ENCODE data around the gene PRKCE.

PRKCE gene

GRCh38 chr2:46123013-46123412, 471.5 kb downstream of the PRKCE start:
- no peak overlapping the region for H3K27ac ChIP-seq (ENCODE audit: insufficient read depth, low read depth, low read length, poor library complexity, severe bottlenecking)
- no peaks in the 10 kb centered on the region for H3K27me3 ChIP-seq (ENCODE audit: control insufficient read depth, insufficient read depth, low read length, poor library complexity, severe bottlenecking)
- no peaks in the 10 kb centered on the region for H3K4me1 ChIP-seq (ENCODE audit: control insufficient read depth, insufficient read depth, low read length)
- no peaks in the 10 kb centered on the region for H3K9me3 ChIP-seq (ENCODE audit: control insufficient read depth, low read length)
- no peak overlapping the region for H3K4me3 ChIP-seq (ENCODE audit: insufficient read depth, low read depth, low read length)
- H3K36me3 ChIP-seq (ENCODE audit: control insufficient read depth, insufficient read depth, low read length): no peaks in the 10 kb centered on the region

GRCh38 chr2:46125798-46126197, 474.3 kb downstream of the PRKCE start:
- WGBS, 2 experiments: 95 to 96% methylated on average over 4 of the region's 4 CpGs

GRCh38 chr2:46126571-46126970, 475.1 kb downstream of the PRKCE start:
- Histone ChIP-seq H3K9me3 (ENCODE audit: control insufficient read depth, low read length) (no peaks in the 10 kb centered on the region), H3K27ac (ENCODE audit: insufficient read depth, low read depth, low read length, poor library complexity, severe bottlenecking) (no peak overlapping the region), H3K27me3 (ENCODE audit: control insufficient read depth, insufficient read depth, low read length, poor library complexity, severe bottlenecking) (no peaks in the 10 kb centered on the region), H3K4me3 (ENCODE audit: insufficient read depth, low read depth, low read length) (no peak overlapping the region), H3K36me3 (ENCODE audit: control insufficient read depth, insufficient read depth, low read length) (no peaks in the 10 kb centered on the region), H3K4me1 (ENCODE audit: control insufficient read depth, insufficient read depth, low read length) (no peaks in the 10 kb centered on the region)
- 94 to 97% methylated on average over 4 of the region's 4 CpGs for WGBS, 2 experiments

More at GRCh38 chr2:46125798-46126197, 474.3 kb downstream of the PRKCE start:
- H3K27ac ChIP-seq (ENCODE audit: insufficient read depth, low read depth, low read length, poor library complexity, severe bottlenecking): no peak overlapping the region
- no peaks in the 10 kb centered on the region for H3K36me3 ChIP-seq (ENCODE audit: control insufficient read depth, insufficient read depth, low read length)
- H3K9me3 ChIP-seq (ENCODE audit: control insufficient read depth, low read length): no peaks in the 10 kb centered on the region
- H3K4me3 ChIP-seq (ENCODE audit: insufficient read depth, low read depth, low read length): no peak overlapping the region
- no peaks in the 10 kb centered on the region for H3K27me3 ChIP-seq (ENCODE audit: control insufficient read depth, insufficient read depth, low read length, poor library complexity, severe bottlenecking)
- no peaks in the 10 kb centered on the region for H3K4me1 ChIP-seq (ENCODE audit: control insufficient read depth, insufficient read depth, low read length)

GRCh38 chr2:46127176-46127575, 475.7 kb downstream of the PRKCE start:
- Histone ChIP-seq H3K27ac (ENCODE audit: insufficient read depth, low read depth, low read length, poor library complexity, severe bottlenecking) (no peak overlapping the region), H3K4me1 (ENCODE audit: control insufficient read depth, insufficient read depth, low read length) (no peaks in the 10 kb centered on the region), H3K4me3 (ENCODE audit: insufficient read depth, low read depth, low read length) (no peak overlapping the region), H3K36me3 (ENCODE audit: control insufficient read depth, insufficient read depth, low read length) (no peaks in the 10 kb centered on the region), H3K27me3 (ENCODE audit: control insufficient read depth, insufficient read depth, low read length, poor library complexity, severe bottlenecking) (no peaks in the 10 kb centered on the region), H3K9me3 (ENCODE audit: control insufficient read depth, low read length) (no peaks in the 10 kb centered on the region)
- WGBS, 2 experiments: 92 to 95% methylated on average over 2 to 3 of the region's 3 CpGs

- Histone ChIP-seq H3K36me3 (ENCODE audit: control insufficient read depth, insufficient read depth, low read length) (no peaks in the 10 kb centered on the region), H3K4me3 (ENCODE audit: insufficient read depth, low read depth, low read length) (no peak overlapping the region), H3K4me1 (ENCODE audit: control insufficient read depth, insufficient read depth, low read length) (no peaks in the 10 kb centered on the region), H3K27me3 (ENCODE audit: control insufficient read depth, insufficient read depth, low read length, poor library complexity, severe bottlenecking) (no peaks in the 10 kb centered on the region), H3K27ac (ENCODE audit: insufficient read depth, low read depth, low read length, poor library complexity, severe bottlenecking) (no peak overlapping the region), H3K9me3 (ENCODE audit: control insufficient read depth, low read length) (no peaks in the 10 kb centered on the region)
- 80 to 82% methylated on average over 4 of the region's 4 CpGs for WGBS, 2 experiments
Measured at GRCh38 chr2:46130511-46130910, 479.0 kb downstream of the PRKCE start.

- Histone ChIP-seq H3K4me1 (ENCODE audit: control insufficient read depth, insufficient read depth, low read length) (no peaks in the 10 kb centered on the region), H3K27me3 (ENCODE audit: control insufficient read depth, insufficient read depth, low read length, poor library complexity, severe bottlenecking) (no peaks in the 10 kb centered on the region), H3K27ac (ENCODE audit: insufficient read depth, low read depth, low read length, poor library complexity, severe bottlenecking) (no peak overlapping the region), H3K9me3 (ENCODE audit: control insufficient read depth, low read length) (no peaks in the 10 kb centered on the region), H3K36me3 (ENCODE audit: control insufficient read depth, insufficient read depth, low read length) (no peaks in the 10 kb centered on the region), H3K4me3 (ENCODE audit: insufficient read depth, low read depth, low read length) (no peak overlapping the region)
- WGBS, 2 experiments: 91 to 93% methylated on average over 8 of the region's 8 CpGs
Measured at GRCh38 chr2:46132996-46133395, 481.5 kb downstream of the PRKCE start.

GRCh38 chr2:46134531-46135227, 483.2 kb downstream of the PRKCE start:
- H3K4me1 ChIP-seq (ENCODE audit: control insufficient read depth, insufficient read depth, low read length): no peaks in the 10 kb centered on the region
- H3K27ac ChIP-seq (ENCODE audit: insufficient read depth, low read depth, low read length, poor library complexity, severe bottlenecking): no peak overlapping the region
- H3K36me3 ChIP-seq (ENCODE audit: control insufficient read depth, insufficient read depth, low read length): no peaks in the 10 kb centered on the region
- no peaks in the 10 kb centered on the region for H3K27me3 ChIP-seq (ENCODE audit: control insufficient read depth, insufficient read depth, low read length, poor library complexity, severe bottlenecking)
- WGBS, 2 experiments: 88 to 92% methylated on average over 8 of the region's 8 CpGs
- H3K4me3 ChIP-seq (ENCODE audit: insufficient read depth, low read depth, low read length): no peak overlapping the region
- no peaks in the 10 kb centered on the region for H3K9me3 ChIP-seq (ENCODE audit: control insufficient read depth, low read length)

- no peaks in the 10 kb centered on the region for H3K36me3 ChIP-seq (ENCODE audit: control insufficient read depth, insufficient read depth, low read length)
- no peaks in the 10 kb centered on the region for H3K27me3 ChIP-seq (ENCODE audit: control insufficient read depth, insufficient read depth, low read length, poor library complexity, severe bottlenecking)
- 94 to 98% methylated on average over 4 of the region's 4 CpGs for WGBS, 2 experiments
- no peak overlapping the region for H3K27ac ChIP-seq (ENCODE audit: insufficient read depth, low read depth, low read length, poor library complexity, severe bottlenecking)
- H3K9me3 ChIP-seq (ENCODE audit: control insufficient read depth, low read length): no peaks in the 10 kb centered on the region
- no peak overlapping the region for H3K4me3 ChIP-seq (ENCODE audit: insufficient read depth, low read depth, low read length)
- H3K4me1 ChIP-seq (ENCODE audit: control insufficient read depth, insufficient read depth, low read length): no peaks in the 10 kb centered on the region
Measured at GRCh38 chr2:46135228-46135855, 483.9 kb downstream of the PRKCE start.

- Histone ChIP-seq H3K27ac (ENCODE audit: insufficient read depth, low read depth, low read length, poor library complexity, severe bottlenecking) (no peak overlapping the region), H3K4me3 (ENCODE audit: insufficient read depth, low read depth, low read length) (no peak overlapping the region), H3K27me3 (ENCODE audit: control insufficient read depth, insufficient read depth, low read length, poor library complexity, severe bottlenecking) (no peaks in the 10 kb centered on the region), H3K9me3 (ENCODE audit: control insufficient read depth, low read length) (no peaks in the 10 kb centered on the region), H3K4me1 (ENCODE audit: control insufficient read depth, insufficient read depth, low read length) (no peaks in the 10 kb centered on the region), H3K36me3 (ENCODE audit: control insufficient read depth, insufficient read depth, low read length) (no peaks in the 10 kb centered on the region)
- WGBS, 2 experiments: 93 to 94% methylated on average over 5 to 6 of the region's 6 CpGs
Measured at GRCh38 chr2:46135958-46136357, 484.5 kb downstream of the PRKCE start.

- 91 to 92% methylated on average over 5 of the region's 5 CpGs for WGBS, 2 experiments
- H3K4me3 ChIP-seq (ENCODE audit: insufficient read depth, low read depth, low read length): no peak overlapping the region
- no peaks in the 10 kb centered on the region for H3K36me3 ChIP-seq (ENCODE audit: control insufficient read depth, insufficient read depth, low read length)
- no peak overlapping the region for H3K27ac ChIP-seq (ENCODE audit: insufficient read depth, low read depth, low read length, poor library complexity, severe bottlenecking)
- no peaks in the 10 kb centered on the region for H3K9me3 ChIP-seq (ENCODE audit: control insufficient read depth, low read length)
- H3K27me3 ChIP-seq (ENCODE audit: control insufficient read depth, insufficient read depth, low read length, poor library complexity, severe bottlenecking): no peaks in the 10 kb centered on the region
- no peaks in the 10 kb centered on the region for H3K4me1 ChIP-seq (ENCODE audit: control insufficient read depth, insufficient read depth, low read length)
Measured at GRCh38 chr2:46136481-46136880, 485.0 kb downstream of the PRKCE start.

Measured in ectodermal cell (in vitro differentiated cells).